LNCaP clone FGC (cell line): Measurements from ENCODE around the gene C3orf52.

Experiments used
- DNase-seq: peaks from one replicate; pipeline ENCODE4 v3.0.0-alpha.2; 2011; ENCODE audit warnings: low read depth
- H3K4me3 ChIP-seq: 2 replicates; pipeline ENCODE4 v1.5.1; 2011; ENCODE audit warnings: mild to moderate bottlenecking, low read depth, low read length, control low read depth
- TF ChIP-seq, protein P1 (sequence below): IDR thresholded peaks from 2 replicates; pipeline ENCODE4 v1.5.1; 2012; ENCODE audit warnings: mild to moderate bottlenecking; ENCODE audit not compliant: control insufficient read depth, insufficient read depth; ENCODE audit errors: extremely low read depth

C3orf52 gene

DNA sequence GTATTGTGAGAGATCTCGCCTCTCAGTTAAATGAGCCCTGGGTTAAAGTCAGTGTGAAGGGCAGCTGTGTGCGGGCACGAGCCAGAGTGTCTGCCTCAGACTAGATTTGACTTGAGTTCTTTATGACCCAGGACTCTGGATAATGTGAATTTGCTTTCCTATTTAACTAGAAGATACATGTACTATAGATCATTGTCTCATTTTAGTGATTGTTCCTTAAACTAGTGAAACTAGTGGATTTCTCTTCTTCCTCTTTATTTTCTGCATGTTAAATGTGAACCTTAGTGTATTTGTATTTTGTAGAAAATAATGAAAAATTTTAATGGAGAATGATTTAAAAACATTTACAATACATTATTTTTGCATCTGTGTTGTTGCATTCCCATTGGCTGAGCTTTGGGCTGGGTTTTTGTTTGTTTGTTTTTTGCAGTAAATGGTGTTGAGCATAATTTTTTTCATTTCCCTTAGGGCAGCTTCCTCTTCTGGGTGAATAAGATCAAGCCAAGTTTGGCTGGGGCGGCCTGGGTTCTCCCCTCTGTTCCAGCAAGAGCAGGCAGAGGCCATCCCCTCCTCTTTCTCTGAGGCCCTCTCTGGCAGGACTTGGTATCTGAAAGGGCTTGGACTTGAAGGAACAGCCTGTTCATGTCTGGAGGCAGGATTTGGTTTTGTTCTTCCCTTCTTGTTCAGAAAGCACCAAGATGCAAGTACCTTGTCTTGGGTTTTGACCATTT lies 31.8 kb downstream of the C3orf52 start:
- TF ChIP-seq, protein P1, sequence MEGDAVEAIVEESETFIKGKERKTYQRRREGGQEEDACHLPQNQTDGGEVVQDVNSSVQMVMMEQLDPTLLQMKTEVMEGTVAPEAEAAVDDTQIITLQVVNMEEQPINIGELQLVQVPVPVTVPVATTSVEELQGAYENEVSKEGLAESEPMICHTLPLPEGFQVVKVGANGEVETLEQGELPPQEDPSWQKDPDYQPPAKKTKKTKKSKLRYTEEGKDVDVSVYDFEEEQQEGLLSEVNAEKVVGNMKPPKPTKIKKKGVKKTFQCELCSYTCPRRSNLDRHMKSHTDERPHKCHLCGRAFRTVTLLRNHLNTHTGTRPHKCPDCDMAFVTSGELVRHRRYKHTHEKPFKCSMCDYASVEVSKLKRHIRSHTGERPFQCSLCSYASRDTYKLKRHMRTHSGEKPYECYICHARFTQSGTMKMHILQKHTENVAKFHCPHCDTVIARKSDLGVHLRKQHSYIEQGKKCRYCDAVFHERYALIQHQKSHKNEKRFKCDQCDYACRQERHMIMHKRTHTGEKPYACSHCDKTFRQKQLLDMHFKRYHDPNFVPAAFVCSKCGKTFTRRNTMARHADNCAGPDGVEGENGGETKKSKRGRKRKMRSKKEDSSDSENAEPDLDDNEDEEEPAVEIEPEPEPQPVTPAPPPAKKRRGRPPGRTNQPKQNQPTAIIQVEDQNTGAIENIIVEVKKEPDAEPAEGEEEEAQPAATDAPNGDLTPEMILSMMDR, result no peak

DNA sequence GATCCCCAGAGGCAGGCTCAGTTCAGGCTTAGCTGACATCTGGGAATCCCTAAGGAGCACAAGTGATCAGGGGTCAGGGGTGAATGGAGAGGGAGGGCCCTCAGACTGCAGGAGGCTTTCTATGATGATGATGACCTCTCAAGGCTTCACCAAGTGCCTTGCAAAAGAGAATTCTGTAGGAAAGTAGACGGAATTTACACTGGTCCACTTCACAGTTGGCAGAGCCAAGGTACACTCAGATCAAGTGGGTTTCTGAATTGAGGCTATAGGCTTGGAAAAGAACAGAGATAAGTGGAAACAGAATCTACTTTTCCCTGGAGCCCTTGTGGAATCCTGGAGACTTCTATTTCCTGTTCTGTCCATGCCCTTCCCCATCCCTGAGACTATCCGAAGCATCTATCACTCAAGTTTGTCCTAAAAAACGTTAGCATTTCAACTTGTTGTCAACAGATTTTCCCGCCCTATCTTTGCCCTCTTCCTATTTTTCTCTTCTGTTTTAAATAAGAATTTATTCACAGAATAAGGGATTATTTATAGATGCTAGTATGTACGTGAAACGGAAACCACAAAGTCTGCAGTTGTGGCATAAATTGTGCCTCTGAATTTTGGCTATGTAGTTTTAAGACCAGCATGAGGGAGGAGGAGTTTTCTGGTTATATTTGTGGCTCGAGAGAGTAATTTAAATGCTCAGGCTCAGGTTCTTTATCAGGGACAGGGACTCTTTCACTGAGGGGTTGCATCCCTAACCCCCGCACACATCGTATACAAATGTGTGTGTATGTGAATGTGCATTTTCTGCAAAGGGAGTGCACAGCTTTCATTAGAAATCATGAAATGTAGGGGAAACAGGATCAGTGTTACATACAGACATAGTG lies 34.0 kb downstream of the C3orf52 start:
- TF ChIP-seq, protein P1, result no peak
- no peak for DNase-seq
- H3K4me3 ChIP-seq, result no peak overlapping the region

More for the DNA sequence above, 31.8 kb downstream of the C3orf52 start:
- no peak overlapping the region for H3K4me3 ChIP-seq
- DNase-seq, result no peak

DNA sequence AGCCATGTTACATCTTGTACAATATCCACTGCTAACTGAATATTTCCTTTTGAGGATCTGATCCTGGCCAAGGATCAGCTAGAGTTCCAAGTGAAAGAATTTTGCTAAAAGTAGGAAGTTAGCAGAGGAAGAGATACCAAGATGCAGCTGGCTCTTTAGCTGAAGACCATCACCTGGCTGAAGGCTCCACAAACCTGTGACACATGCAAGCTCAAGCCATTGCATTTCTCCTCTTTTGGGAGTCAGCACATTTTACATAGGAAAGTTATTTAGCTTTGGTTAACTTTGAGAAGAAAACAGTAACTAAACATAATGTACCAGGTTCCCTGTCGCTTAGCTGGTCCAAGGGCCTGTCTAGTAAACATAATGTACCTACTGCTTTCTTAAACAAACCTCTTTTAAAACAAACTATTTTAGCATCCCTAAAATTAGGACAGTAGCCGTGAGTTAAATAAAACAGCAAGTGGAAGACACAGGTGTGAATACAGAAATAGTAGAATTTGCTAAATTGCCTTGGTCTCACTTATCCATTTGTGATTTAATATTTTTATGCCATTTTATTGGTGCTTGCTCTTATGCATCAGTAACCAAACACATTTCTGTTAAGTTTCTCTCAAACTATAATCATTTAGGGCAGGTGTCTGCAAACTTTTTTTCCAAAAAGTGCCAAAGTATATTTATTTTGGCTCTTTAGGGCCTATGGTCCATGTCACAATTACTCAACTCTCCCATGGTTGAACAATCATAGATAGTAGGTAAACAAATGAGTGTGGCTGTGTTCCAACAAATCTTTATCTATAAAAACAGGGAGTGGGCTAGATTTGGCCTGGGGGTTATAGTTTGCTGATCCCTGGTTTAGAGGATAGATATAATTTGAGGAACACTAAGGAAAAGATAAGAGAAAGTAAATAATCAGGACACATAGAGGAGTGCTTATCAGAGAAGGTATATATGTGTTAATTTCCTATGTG lies 35.7 kb downstream of the C3orf52 start:
- H3K4me3 ChIP-seq, result no peak overlapping the region
- no peak for DNase-seq
- TF ChIP-seq, protein P1, result no peak

DNA sequence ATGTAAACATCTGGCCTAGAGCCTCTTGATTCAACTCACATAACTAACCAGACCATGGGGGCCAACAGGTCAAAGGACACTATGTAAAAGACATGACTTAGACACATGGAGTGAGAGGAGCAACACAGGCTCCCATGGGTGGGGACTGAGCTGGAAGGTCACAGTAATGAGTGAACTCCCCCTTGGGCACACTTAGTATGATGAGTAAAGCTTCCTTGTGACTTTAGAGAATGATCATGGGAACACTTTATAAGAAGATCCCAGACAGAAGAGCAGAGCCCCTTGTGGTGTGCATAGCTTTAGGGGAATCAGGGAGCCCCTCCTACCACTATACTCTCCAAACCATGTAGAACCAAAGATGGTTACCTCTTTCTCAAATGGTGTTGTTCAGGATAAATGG lies 36.7 kb downstream of the C3orf52 start:
- no peak overlapping the region for H3K4me3 ChIP-seq
- TF ChIP-seq, protein P1, result no peak
- no peak for DNase-seq

DNA sequence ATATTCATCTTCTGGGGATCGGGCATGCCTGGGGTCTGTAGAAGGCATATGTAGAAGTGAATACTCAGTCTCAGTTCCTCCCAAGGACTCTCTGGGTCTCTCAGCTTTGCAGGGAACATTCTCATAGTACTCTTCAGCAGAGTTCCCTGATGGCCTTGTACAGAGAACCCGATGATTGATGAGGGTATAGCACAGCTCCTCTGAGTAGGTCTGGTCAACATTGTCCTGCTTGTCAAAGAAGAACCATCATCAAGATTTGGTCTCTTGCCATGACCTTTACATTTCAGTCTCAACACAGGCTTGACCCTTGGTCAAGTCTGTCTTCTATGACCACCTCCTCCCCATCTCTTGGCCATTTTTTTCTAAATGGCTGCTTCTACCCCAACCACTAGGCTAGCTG lies 37.4 kb downstream of the C3orf52 start:
- no peak overlapping the region for H3K4me3 ChIP-seq
- DNase-seq, result no peak
- TF ChIP-seq, protein P1, result no peak

DNA sequence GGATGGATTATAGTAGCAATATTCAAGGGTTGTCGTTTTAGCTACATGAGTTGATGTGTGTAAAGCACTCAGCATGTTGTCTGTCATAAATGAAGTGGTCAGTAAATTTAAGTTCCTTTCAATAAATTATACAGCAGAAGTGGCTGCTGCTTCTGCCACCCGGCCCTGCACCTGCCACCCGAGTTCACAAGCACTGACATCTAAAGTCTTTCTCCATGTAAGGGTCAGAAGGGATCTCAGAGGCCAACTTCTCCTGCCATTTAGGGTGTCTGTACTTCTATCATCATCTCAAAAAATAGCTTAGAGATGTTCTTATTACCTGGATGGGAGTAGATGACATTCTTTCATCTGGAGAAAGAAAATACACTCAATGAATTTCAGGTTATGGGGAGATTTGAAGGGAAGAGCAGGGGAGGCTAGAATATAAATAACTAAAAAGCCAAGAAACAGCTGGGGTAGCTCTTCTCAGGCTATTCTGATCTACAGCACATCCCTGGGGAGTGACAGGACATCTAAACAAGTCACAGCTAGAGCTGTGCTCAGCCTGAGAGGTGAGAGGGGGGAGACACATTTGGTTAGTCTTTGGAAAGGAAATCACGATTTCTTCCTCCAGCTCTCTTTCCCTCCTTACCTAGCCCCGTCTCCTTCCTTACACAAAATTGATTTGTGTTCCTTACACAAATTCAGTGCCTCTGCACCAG lies 38.9 kb downstream of the C3orf52 start:
- no peak overlapping the region for H3K4me3 ChIP-seq
- TF ChIP-seq, protein P1, result no peak
- no peak for DNase-seq
